Measurements from ENCODE around the gene RPL3.

RPL3 gene

DNA sequence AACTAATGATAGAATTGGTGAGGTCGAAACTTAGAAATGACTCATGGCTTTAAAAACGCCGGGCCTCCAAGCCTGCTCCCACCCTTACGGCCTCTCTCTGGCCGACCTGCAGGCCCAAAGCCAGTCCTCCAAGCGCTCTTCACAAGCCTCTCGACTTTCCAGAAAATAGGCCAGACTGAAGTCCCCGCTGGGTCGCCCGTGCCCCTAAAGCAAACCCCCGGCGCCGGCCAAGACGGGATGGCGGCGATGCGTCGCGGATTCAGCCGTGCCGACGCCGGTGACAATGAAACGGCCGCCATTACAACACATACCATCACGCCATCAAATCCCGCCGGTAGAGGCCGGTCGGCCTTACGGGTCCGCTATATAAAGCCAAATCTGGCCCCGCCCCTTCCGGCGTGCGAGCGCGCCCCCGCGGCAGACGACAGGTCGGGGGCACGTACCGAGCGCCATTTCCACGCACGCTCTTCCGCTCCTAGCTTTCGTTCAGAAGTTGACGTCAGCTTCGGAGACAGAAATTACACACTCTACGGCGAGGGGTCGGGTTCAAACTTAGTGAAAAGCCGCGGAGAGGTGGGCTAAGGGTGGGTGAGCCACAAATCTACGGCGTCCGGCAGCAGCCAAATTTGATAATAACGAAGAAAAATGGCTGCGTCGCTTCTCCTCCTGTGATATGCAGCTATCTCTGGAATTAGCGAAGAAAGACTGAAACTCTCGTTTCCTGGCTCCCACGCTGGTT, at the start of gene RPL3:
TSS of gene RPL3 (minus strand) at position 340 of the 739 bp plus-strand sequence. CDS start at position 314, 26 bp downstream.
- H3K27me3 ChIP-seq (ENCODE audit: insufficient read depth, low read length), result no peaks in the 10 kb centered on the region
- peak within 1 kb of the TSS; percentile 99 for H3K4me3 ChIP-seq (ENCODE audit: low read depth, low read length)
- H3K36me3 ChIP-seq (ENCODE audit: insufficient read depth, low read length), result peaks cover 37% of the 10 kb centered on the region
- H3K79me2 ChIP-seq (ENCODE audit: control insufficient read depth, insufficient read depth, low read length, unreplicated experiment), result peaks cover 49% of the 10 kb centered on the region
- H3K4me1 ChIP-seq (ENCODE audit: control insufficient read depth, insufficient read depth, low read length, unreplicated experiment), result peaks cover 12% of the 10 kb centered on the region
- peak within 1 kb of the TSS; percentile 12 for H2AFZ ChIP-seq (ENCODE audit: low read length, unreplicated experiment)
- H3K27ac ChIP-seq (ENCODE audit: low read depth, low read length), result peak within 1 kb of the TSS; percentile 93

DNA sequence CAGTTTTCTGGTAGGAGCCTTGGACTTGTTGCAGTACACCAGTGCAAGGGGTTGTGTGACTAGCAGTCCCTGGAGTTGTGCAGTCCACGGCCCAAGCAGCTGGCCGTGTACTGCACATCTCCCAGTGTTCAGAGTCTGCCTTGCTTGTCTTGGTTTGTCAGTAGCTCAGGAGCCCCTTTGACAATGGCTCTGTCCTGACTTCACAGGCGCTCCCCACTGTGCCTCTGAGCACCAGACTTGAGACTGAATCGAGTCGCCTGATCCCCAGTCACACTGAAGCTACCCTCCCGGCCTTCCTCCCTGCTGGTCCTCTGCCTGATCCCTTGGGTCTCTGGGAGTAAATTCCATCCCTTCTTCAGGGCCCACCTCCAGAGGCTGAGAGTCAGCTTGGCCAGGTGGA, 49.8 kb upstream of the RPL3 start:
- H2AFZ ChIP-seq (ENCODE audit: low read length, unreplicated experiment), result no peak overlapping the region
- H3K36me3 ChIP-seq (ENCODE audit: insufficient read depth, low read length), result no peaks in the 10 kb centered on the region
- H3K27ac ChIP-seq (ENCODE audit: low read depth, low read length), result no peak overlapping the region
- no peaks in the 10 kb centered on the region for H3K4me1 ChIP-seq (ENCODE audit: control insufficient read depth, insufficient read depth, low read length, unreplicated experiment)
- no peaks in the 10 kb centered on the region for H3K79me2 ChIP-seq (ENCODE audit: control insufficient read depth, insufficient read depth, low read length, unreplicated experiment)
- no peaks in the 10 kb centered on the region for H3K27me3 ChIP-seq (ENCODE audit: insufficient read depth, low read length)
- no peak overlapping the region for H3K4me3 ChIP-seq (ENCODE audit: low read depth, low read length)

DNA sequence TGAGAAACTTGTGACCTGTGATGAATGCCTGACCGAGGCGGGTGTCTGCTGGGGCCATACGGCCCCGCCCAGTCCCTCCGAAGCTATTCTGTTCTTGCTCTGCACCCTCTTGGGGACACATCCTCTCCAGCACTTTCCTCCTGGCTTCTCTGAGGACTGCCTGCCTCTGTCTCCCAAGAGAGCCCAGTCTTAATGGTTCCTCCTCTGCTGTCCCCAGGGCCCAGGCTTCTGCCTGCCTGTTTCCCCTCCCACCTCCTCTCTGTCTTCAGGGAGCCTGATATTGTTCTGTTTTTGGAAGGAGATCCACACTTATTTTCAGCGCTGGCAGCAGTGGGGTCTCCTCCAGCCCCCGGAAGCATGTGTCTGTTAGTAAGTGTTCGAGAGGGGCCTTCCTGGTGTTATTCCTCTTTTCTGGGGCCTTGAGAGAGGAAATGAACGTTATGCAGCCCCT, 49.1 kb upstream of the RPL3 start:
- Histone ChIP-seq H3K4me1 (ENCODE audit: control insufficient read depth, insufficient read depth, low read length, unreplicated experiment) (no peaks in the 10 kb centered on the region), H2AFZ (ENCODE audit: low read length, unreplicated experiment) (no peak overlapping the region), H3K27me3 (ENCODE audit: insufficient read depth, low read length) (no peaks in the 10 kb centered on the region), H3K36me3 (ENCODE audit: insufficient read depth, low read length) (no peaks in the 10 kb centered on the region), H3K4me3 (ENCODE audit: low read depth, low read length) (no peak overlapping the region), H3K79me2 (ENCODE audit: control insufficient read depth, insufficient read depth, low read length, unreplicated experiment) (no peaks in the 10 kb centered on the region), H3K27ac (ENCODE audit: low read depth, low read length) (no peak overlapping the region)

DNA sequence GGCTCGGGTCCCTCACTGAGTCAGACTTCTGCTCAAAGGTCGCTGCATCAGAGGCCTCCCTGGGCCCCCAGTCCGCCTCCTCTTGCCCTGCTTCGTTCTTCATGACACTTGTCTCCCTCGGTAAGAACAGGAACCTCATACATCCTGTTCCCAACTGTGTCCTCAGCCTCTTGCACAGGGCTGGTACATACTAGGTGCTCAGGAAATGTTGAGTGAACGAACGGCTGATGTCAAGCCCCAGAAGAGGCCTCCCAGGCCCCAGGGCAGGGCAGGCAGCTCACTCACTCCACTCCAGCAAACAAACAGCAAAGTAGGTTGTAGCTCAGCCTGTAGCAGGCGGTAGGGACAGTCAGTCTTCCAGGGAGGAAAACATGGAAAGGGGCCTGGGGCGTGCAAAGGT, 47.6 kb upstream of the RPL3 start:
- Histone ChIP-seq H3K27ac (ENCODE audit: low read depth, low read length) (no peak overlapping the region), H3K36me3 (ENCODE audit: insufficient read depth, low read length) (no peaks in the 10 kb centered on the region), H3K4me3 (ENCODE audit: low read depth, low read length) (no peak overlapping the region), H2AFZ (ENCODE audit: low read length, unreplicated experiment) (no peak overlapping the region), H3K79me2 (ENCODE audit: control insufficient read depth, insufficient read depth, low read length, unreplicated experiment) (no peaks in the 10 kb centered on the region), H3K4me1 (ENCODE audit: control insufficient read depth, insufficient read depth, low read length, unreplicated experiment) (no peaks in the 10 kb centered on the region), H3K27me3 (ENCODE audit: insufficient read depth, low read length) (no peaks in the 10 kb centered on the region)

DNA sequence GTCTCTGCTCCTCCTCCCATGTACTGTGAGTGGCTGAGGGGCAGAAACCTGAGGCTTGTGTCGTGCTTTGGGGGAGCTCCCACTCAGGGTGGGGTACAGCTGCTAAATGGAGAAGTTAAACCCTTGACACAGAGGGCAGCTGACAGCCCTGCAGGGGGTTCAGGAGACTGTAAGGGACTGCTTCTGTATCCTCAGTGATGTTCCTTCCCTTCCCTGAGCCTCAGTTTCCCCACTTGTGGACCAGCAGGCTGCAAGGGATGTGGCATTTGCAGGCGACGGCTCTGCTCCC, 46.0 kb upstream of the RPL3 start:
- H3K4me1 ChIP-seq (ENCODE audit: control insufficient read depth, insufficient read depth, low read length, unreplicated experiment), result no peaks in the 10 kb centered on the region
- no peak overlapping the region for H2AFZ ChIP-seq (ENCODE audit: low read length, unreplicated experiment)
- no peak overlapping the region for H3K27ac ChIP-seq (ENCODE audit: low read depth, low read length)
- no peaks in the 10 kb centered on the region for H3K36me3 ChIP-seq (ENCODE audit: insufficient read depth, low read length)
- no peaks in the 10 kb centered on the region for H3K79me2 ChIP-seq (ENCODE audit: control insufficient read depth, insufficient read depth, low read length, unreplicated experiment)
- H3K27me3 ChIP-seq (ENCODE audit: insufficient read depth, low read length), result no peaks in the 10 kb centered on the region
- H3K4me3 ChIP-seq (ENCODE audit: low read depth, low read length), result no peak overlapping the region

GRCh38 chr22:39364714-39365491, 45.5 kb upstream of the RPL3 start:
- Histone ChIP-seq H3K27me3 (ENCODE audit: insufficient read depth, low read length) (no peaks in the 10 kb centered on the region), H2AFZ (ENCODE audit: low read length, unreplicated experiment) (no peak overlapping the region), H3K4me1 (ENCODE audit: control insufficient read depth, insufficient read depth, low read length, unreplicated experiment) (no peaks in the 10 kb centered on the region), H3K79me2 (ENCODE audit: control insufficient read depth, insufficient read depth, low read length, unreplicated experiment) (no peaks in the 10 kb centered on the region), H3K4me3 (ENCODE audit: low read depth, low read length) (no peak overlapping the region), H3K27ac (ENCODE audit: low read depth, low read length) (no peak overlapping the region), H3K36me3 (ENCODE audit: insufficient read depth, low read length) (no peaks in the 10 kb centered on the region)

DNA sequence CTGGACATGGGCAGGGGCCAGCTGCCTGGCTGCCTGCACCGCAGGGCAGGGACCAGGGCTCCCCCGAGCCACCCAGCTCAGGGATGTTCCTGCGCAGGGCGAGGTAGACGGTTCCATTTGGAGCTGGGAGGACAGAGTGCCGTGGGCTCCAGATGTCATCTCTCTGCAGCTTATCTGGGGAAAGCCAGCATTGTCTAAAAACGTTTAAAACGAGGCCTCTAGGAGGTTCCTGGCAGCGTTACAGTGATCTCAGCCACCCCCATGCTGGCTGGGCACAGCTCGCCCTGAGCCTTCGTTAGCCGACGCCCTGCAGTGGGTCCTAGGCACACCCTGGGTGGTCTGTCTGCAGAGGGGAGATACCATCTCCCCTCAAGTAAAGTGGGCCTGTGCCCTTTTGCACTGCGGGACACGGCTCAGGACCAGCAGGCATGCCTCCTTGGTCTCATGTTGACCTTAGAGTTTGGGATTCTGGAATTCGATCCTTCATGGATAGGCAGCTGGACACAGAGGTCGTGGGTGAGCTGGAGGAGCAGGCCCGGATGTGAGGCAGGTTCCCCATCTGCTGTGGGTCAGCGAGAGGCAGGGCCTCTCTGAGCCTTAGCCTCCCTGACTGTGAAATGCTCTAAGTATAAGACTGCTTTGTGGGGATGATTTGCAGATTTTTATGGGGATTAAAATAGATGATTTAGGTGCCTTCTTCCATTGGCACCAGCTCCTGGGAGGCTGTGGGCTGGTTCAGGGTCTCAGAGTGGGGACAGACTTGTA, 44.5 kb upstream of the RPL3 start:
- H3K36me3 ChIP-seq (ENCODE audit: insufficient read depth, low read length), result no peaks in the 10 kb centered on the region
- H3K4me3 ChIP-seq (ENCODE audit: low read depth, low read length), result no peak overlapping the region
- no peaks in the 10 kb centered on the region for H3K27me3 ChIP-seq (ENCODE audit: insufficient read depth, low read length)
- H3K27ac ChIP-seq (ENCODE audit: low read depth, low read length), result no peak overlapping the region
- H3K79me2 ChIP-seq (ENCODE audit: control insufficient read depth, insufficient read depth, low read length, unreplicated experiment), result no peaks in the 10 kb centered on the region
- no peaks in the 10 kb centered on the region for H3K4me1 ChIP-seq (ENCODE audit: control insufficient read depth, insufficient read depth, low read length, unreplicated experiment)
- H2AFZ ChIP-seq (ENCODE audit: low read length, unreplicated experiment), result no peak overlapping the region

GRCh38 chr22:39362932-39363331, 43.5 kb upstream of the RPL3 start:
- no peak overlapping the region for H3K27ac ChIP-seq (ENCODE audit: low read depth, low read length)
- H2AFZ ChIP-seq (ENCODE audit: low read length, unreplicated experiment), result no peak overlapping the region
- H3K4me1 ChIP-seq (ENCODE audit: control insufficient read depth, insufficient read depth, low read length, unreplicated experiment), result no peaks in the 10 kb centered on the region
- H3K36me3 ChIP-seq (ENCODE audit: insufficient read depth, low read length), result no peaks in the 10 kb centered on the region
- no peaks in the 10 kb centered on the region for H3K79me2 ChIP-seq (ENCODE audit: control insufficient read depth, insufficient read depth, low read length, unreplicated experiment)
- no peaks in the 10 kb centered on the region for H3K27me3 ChIP-seq (ENCODE audit: insufficient read depth, low read length)
- H3K4me3 ChIP-seq (ENCODE audit: low read depth, low read length), result no peak overlapping the region

DNA sequence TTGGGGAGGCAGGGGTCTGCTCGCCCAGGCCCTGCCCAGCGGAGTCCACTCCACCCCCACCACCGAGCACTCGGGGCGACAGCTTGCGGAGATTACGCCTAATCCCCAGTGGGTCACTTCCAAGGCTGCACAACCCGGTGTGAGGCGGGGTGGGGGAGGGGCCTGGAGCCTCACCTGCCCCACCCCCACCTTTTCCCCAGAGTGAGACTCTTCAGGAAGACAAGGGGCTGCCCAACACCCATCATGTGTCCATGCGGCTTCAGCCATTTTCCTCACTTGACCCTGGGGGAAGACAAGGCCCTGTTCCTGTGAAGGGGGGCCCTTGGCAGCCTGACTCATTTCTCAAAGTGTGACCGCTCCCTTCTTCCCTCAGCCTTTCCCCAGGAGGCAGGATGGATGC, 42.8 kb upstream of the RPL3 start:
- Histone ChIP-seq H3K27me3 (ENCODE audit: insufficient read depth, low read length) (no peaks in the 10 kb centered on the region), H3K27ac (ENCODE audit: low read depth, low read length) (no peak overlapping the region), H3K4me1 (ENCODE audit: control insufficient read depth, insufficient read depth, low read length, unreplicated experiment) (no peaks in the 10 kb centered on the region), H3K36me3 (ENCODE audit: insufficient read depth, low read length) (no peaks in the 10 kb centered on the region), H3K79me2 (ENCODE audit: control insufficient read depth, insufficient read depth, low read length, unreplicated experiment) (no peaks in the 10 kb centered on the region), H2AFZ (ENCODE audit: low read length, unreplicated experiment) (no peak overlapping the region), H3K4me3 (ENCODE audit: low read depth, low read length) (no peak overlapping the region)

- no peak overlapping the region for H3K4me3 ChIP-seq (ENCODE audit: low read depth, low read length)
- H3K4me1 ChIP-seq (ENCODE audit: control insufficient read depth, insufficient read depth, low read length, unreplicated experiment), result no peaks in the 10 kb centered on the region
- H3K27ac ChIP-seq (ENCODE audit: low read depth, low read length), result no peak overlapping the region
- H3K36me3 ChIP-seq (ENCODE audit: insufficient read depth, low read length), result no peaks in the 10 kb centered on the region
- no peaks in the 10 kb centered on the region for H3K27me3 ChIP-seq (ENCODE audit: insufficient read depth, low read length)
- H2AFZ ChIP-seq (ENCODE audit: low read length, unreplicated experiment), result no peak overlapping the region
- H3K79me2 ChIP-seq (ENCODE audit: control insufficient read depth, insufficient read depth, low read length, unreplicated experiment), result no peaks in the 10 kb centered on the region
Measured at GRCh38 chr22:39361496-39361895, 42.1 kb upstream of the RPL3 start.

Data from ACC112 (cell line).